Measurements from ENCODE around the gene UVSSA.

UVSSA gene

DNA sequence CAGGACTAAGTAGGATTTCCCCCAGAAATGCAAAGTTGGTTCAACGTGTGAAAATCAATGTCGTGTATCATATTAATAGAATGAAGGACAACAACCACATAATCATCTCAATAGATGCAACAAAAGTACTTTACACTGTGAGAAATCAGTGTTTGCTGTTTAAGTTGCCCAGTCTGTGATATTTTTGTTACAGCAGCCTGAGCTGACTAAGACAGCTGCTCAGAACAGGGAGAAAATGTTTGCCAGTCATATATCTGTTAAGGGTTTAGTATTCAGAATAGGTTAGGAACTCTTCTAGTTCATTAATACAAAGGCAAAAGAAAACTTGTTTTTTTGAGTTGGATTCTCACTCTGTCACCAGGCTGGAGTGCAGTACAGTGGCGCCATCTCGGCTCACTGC is 44.8 kb upstream of the UVSSA start:
- Mint-ChIP-seq H3K27ac (no peak overlapping the region), H3K9me3 (peaks cover 6% of the 10 kb centered on the region), H3K36me3 (ENCODE audit: low read depth) (peaks cover 86% of the 10 kb centered on the region), H3K27me3 (ENCODE audit: low read depth, poor library complexity) (no peaks in the 10 kb centered on the region), H3K4me3 (no peak overlapping the region), H3K4me1 (no peaks in the 10 kb centered on the region)
- no peak for DNase-seq
- TF ChIP-seq, protein P1, sequence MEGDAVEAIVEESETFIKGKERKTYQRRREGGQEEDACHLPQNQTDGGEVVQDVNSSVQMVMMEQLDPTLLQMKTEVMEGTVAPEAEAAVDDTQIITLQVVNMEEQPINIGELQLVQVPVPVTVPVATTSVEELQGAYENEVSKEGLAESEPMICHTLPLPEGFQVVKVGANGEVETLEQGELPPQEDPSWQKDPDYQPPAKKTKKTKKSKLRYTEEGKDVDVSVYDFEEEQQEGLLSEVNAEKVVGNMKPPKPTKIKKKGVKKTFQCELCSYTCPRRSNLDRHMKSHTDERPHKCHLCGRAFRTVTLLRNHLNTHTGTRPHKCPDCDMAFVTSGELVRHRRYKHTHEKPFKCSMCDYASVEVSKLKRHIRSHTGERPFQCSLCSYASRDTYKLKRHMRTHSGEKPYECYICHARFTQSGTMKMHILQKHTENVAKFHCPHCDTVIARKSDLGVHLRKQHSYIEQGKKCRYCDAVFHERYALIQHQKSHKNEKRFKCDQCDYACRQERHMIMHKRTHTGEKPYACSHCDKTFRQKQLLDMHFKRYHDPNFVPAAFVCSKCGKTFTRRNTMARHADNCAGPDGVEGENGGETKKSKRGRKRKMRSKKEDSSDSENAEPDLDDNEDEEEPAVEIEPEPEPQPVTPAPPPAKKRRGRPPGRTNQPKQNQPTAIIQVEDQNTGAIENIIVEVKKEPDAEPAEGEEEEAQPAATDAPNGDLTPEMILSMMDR (IDR thresholded peaks at IDR 0.05), result no peak

DNA sequence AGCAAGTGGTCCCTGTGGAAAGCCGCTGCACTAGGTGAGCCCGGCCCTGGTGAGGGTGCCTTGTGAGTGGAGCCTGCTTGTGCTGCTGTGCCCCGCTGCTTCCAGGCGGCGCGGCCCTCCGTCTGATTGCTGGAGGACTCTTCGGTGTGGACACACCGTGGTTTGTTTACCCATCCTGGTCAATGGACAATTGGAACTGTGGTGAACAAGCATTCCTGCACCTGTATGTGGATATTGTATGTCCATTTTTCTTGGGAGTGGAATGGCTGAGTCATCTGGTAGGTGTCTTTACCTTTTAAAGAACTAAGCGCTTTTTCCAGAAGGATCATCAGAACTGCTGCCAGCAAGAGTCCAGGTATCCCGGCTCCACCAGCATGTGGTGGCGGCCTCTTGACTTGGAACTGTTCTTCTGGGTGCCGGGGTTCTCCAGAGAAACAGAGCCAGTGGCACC is 41.7 kb upstream of the UVSSA start:
- H3K4me1 Mint-ChIP-seq, result peaks cover 21% of the 10 kb centered on the region
- peaks cover 83% of the 10 kb centered on the region for H3K36me3 Mint-ChIP-seq (ENCODE audit: low read depth)
- H3K9me3 Mint-ChIP-seq, result peaks cover 17% of the 10 kb centered on the region
- TF ChIP-seq, protein P1 (IDR thresholded peaks at IDR 0.05), result no peak
- DNase-seq, result no peak
- no peak overlapping the region for H3K4me3 Mint-ChIP-seq
- no peak overlapping the region for H3K27ac Mint-ChIP-seq
- H3K27me3 Mint-ChIP-seq (ENCODE audit: low read depth, poor library complexity), result peaks cover 4% of the 10 kb centered on the region

DNA sequence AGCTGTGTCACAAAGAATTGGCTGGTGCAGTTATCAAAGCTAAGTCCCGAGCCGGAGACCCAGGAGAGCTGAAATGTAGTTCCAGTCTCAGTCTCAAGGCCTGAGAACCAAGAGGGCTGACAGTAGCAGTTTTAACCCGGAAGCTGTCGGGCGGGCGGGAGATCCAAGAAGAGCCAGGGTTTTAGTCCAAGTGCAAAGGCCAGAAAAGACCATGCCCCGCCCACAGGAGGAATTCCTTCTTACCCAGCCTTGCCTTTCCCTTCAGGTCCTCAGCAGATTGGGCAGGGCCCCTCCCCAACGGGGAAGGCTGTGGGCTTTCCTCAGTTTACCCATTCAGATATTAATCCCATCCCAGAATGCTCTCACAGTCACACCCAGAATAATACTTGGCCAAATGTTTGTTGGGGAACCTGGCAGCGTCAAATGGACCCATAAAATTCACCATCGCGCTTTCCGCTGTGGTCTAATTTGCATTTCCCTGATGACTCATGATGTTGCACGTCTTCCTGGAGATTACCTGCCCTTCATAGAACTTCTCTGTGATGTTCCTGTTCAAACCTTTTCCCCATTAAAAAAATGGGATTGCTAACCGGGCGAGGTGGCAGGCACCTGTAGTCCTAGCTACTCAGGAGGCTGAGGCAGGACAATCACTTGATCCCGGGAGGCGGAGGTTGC is 41.1 kb upstream of the UVSSA start:
- Mint-ChIP-seq H3K9me3 (peaks cover 17% of the 10 kb centered on the region), H3K36me3 (ENCODE audit: low read depth) (peaks cover 76% of the 10 kb centered on the region), H3K4me1 (peaks cover 24% of the 10 kb centered on the region), H3K27me3 (ENCODE audit: low read depth, poor library complexity) (peaks cover 4% of the 10 kb centered on the region), H3K4me3 (no peak overlapping the region), H3K27ac (no peak overlapping the region)
- DNase-seq, result no peak
- TF ChIP-seq, protein P1 (IDR thresholded peaks at IDR 0.05), result no peak

DNA sequence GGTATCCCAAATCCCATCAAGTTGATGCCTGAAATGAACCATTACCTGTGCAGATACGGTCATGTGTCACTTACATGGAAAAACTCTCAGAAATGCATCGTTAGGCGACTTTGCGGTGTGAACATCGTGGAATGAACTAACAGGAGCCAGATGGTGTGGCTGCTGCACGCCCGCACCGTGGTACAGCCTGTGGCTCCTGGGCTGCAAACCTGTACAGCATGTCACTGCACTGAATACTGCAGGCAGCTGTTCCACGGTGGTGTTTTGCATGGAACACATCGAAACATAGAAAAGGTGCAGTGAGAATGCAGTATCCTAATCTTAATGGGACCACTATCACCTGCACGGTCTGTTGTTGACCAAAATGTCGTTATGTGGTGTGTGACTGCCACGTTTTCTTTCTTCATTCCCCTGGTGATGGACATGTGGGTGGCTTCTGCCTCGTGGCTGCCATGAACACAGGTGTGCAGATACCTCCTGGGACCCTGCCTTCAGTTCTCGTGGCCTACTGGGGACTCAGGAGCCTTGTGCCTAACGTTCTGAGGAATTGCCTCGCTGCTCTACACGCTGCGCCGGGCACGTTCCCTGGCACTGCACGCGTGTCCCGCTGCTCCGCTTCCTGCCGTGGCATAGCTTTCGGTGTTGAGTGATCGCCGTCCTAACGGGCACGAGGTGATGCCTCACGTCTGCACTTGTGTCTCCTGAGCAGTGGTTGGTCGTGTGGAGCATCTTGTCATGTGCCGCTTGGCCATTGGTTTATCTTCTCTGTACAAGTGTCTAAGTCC is 38.9 kb upstream of the UVSSA start:
- Mint-ChIP-seq H3K9me3 (peaks cover 17% of the 10 kb centered on the region), H3K27ac (peak overlapping the region; percentile 97), H3K36me3 (ENCODE audit: low read depth) (peaks cover 75% of the 10 kb centered on the region), H3K4me3 (no peak overlapping the region), H3K4me1 (peaks cover 29% of the 10 kb centered on the region), H3K27me3 (ENCODE audit: low read depth, poor library complexity) (peaks cover 4% of the 10 kb centered on the region)
- TF ChIP-seq, protein P1 (IDR thresholded peaks at IDR 0.05), result no peak
- no peak for DNase-seq

DNA sequence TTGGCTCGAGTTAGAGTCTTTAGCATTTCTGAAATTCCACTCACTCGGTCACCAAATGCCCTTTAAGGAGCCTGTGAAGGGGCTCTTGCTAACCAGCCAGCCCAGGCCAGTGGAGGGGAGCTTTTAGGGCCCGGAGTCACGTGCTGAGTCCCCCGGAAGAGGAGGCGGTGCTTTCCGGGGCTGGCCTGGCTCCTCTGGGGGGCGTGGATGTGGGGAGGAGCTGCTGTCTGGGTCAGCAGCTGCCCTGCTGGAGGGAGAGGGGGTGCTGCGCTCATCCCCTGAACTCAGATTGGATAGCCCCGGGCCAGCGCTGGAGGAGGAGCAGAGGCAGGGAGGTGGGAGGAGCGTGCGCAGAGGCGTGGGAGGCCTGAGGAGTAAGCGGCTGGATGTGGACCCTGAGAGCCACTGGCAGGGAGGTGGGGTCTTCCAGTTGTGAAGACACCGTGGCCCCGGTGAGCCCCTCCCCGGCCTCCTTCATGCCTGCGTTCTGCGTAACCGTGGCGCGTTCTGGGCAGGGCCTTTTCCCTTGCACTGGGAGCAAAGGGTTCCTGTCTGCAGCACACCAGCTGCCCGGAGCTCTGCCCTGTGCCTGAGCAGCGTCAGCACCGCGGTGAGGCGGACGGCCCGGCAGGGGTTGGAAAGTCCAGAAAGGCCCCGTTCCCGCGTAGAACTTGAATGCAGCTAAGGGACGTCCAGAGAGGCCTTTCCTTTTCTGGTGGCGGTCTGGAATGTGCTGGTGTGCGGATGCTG is 37.6 kb upstream of the UVSSA start:
- H3K9me3 Mint-ChIP-seq, result peaks cover 28% of the 10 kb centered on the region
- H3K36me3 Mint-ChIP-seq (ENCODE audit: low read depth), result peaks cover 77% of the 10 kb centered on the region
- DNase-seq, result peak; percentile 91
- TF ChIP-seq, protein P1 (IDR thresholded peaks at IDR 0.05), result no peak
- H3K27me3 Mint-ChIP-seq (ENCODE audit: low read depth, poor library complexity), result peaks cover 4% of the 10 kb centered on the region
- H3K27ac Mint-ChIP-seq, result peak overlapping the region; percentile 97
- H3K4me1 Mint-ChIP-seq, result peaks cover 29% of the 10 kb centered on the region
- peak overlapping the region; percentile 73 for H3K4me3 Mint-ChIP-seq
